GM12891 (cell line): Measurements from ENCODE around the gene UNC13C.

Experiments
- PAX5 ChIP-seq: IDR thresholded peaks from 2 replicates; pipeline ENCODE4 v1.6.1; 2011; ENCODE audit warnings: low read length, moderate library complexity, mild to moderate bottlenecking; ENCODE audit not compliant: insufficient read depth, severe bottlenecking
- POLR2A ChIP-seq: IDR thresholded peaks from 2 replicates; pipeline ENCODE4 v1.6.1; 2011; ENCODE audit warnings: low read depth, low read length, control low read depth
- POLR2AphosphoS5 ChIP-seq: IDR thresholded peaks from 2 replicates; pipeline ENCODE4 v1.6.1; 2011; ENCODE audit warnings: low read depth, low read length, control low read depth
- TAF1 ChIP-seq: IDR thresholded peaks from 2 replicates; pipeline ENCODE4 v1.6.1; 2011; ENCODE audit warnings: low read depth, low read length, control low read depth

- TF ChIP-seq POLR2A (no peak), POLR2AphosphoS5 (no peak), TAF1 (no peak), PAX5 (no peak)
Observed at GRCh38 chr15:53985562-53985961, 7.3 kb downstream of the UNC13C start.
